ENCODE results near the gene SCN4B. TPM values are rescaled to one million over a fixed set of nuclear protein-coding genes. Genes with fewer than 3 reads are reported as not detected.

Gene SCN4B
- total and polyA plus RNA-seq, 10 of the 15 experiments (the other 5 are each of a cell fraction or from before 2014, with no cell fraction given) = 0.01 to 0.49 (median 0.04) TPM; not detected in 5

DNA sequence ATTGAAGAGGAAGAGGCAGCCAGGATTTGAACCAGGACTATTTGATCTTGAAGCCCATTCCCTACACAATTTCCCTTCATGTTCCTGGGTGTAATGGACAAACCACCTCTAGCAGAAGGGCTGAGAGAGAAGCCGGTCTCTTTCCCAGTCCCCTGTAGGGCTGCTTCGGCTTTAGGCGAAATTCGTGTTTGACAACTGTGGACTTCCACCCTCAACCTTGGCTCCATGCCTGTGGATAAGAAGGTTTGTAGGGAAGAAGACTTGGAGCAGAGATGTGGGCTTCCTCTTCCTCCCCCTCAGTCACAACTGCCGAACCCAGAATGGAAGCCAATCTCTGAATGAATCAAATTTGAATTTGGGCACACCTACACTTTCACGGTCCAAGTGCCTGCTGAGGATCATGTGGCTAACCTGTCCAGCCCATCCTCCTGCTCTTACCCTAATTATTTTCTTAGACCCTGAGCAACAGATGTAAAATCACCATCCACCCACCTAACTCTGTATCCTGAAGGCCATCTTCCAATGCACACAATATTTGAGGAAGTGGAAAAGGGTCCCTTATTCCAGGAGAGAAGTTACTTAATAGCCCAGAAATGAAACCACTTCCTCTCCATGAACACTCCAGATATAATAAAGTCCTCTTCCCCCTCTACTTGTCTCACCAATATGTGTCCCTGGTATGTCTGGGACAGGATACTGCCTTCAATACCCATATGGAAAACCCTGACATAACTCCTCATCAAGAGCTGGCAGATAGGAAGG is 33.9 kb upstream of the SCN4B start:
- TF ChIP-seq SPI1 (IDR thresholded peaks at IDR 0.05; ENCODE audit: borderline replicate concordance, insufficient read depth, low read depth, low read length) (peak; percentile 35; the same call in 1 of the 2 replicates), TCF12 (IDR thresholded peaks at IDR 0.05; ENCODE audit: low read depth, low read length) (no peak), IRF3 (IDR thresholded peaks at IDR 0.05) (no peak)
- TF ChIP-seq, protein P1, sequence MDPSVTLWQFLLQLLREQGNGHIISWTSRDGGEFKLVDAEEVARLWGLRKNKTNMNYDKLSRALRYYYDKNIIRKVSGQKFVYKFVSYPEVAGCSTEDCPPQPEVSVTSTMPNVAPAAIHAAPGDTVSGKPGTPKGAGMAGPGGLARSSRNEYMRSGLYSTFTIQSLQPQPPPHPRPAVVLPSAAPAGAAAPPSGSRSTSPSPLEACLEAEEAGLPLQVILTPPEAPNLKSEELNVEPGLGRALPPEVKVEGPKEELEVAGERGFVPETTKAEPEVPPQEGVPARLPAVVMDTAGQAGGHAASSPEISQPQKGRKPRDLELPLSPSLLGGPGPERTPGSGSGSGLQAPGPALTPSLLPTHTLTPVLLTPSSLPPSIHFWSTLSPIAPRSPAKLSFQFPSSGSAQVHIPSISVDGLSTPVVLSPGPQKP (IDR thresholded peaks at IDR 0.05; ENCODE audit: low read depth, low read length) = no peak
- WGBS (ENCODE audit: insufficient coverage, insufficient replicate concordance, low lambda C conversion rate, missing lambda C conversion rate) = 58% methylated on average over 6 of the region's 6 CpGs
- Histone ChIP-seq H3K79me2 (ENCODE audit: control insufficient read depth, insufficient read depth, low read length) (no peaks in the 10 kb centered on the region), H3K36me3 (ENCODE audit: control insufficient read depth in 2 of 2, insufficient read depth in 2 of 2, low read length in 1 of 2) (no peaks in the 10 kb centered on the region), H3K4me3 (no peak overlapping the region), H3K4me1 (ENCODE audit: control insufficient read depth, insufficient read depth, low read length) (no peaks in the 10 kb centered on the region), H3K4me2 (ENCODE audit: control insufficient read depth, insufficient read depth) (no peak overlapping the region), H3K9me3 (replicated peaks; ENCODE audit: control insufficient read depth, insufficient read depth, low read length) (no peaks in the 10 kb centered on the region; the same call in 2 of the 3 replicates), H3K9ac (ENCODE audit: control insufficient read depth, insufficient read depth, low read length) (no peak overlapping the region), H4K20me1 (ENCODE audit: control insufficient read depth, insufficient read depth) (no peaks in the 10 kb centered on the region), H3K27me3 (replicated peaks in 1 of 2; ENCODE audit: control insufficient read depth in 2 of 2, insufficient read depth in 2 of 2, low read length in 1 of 2) (no peaks in the 10 kb centered on the region; a peak in 1 of 4 replicates), H3K27ac (ENCODE audit: control insufficient read depth, insufficient read depth) (no peak overlapping the region), H2AFZ (ENCODE audit: control insufficient read depth, low read depth, low read length) (no peak overlapping the region)
- ATAC-seq = no peak
- SMC1A ChIA-PET (ENCODE audit: uncharacterized antibody, unreplicated experiment) = interaction anchor here (1.1 to 2.1 kb wide), 3 partner anchors 12 to 47 kb away, joined by 3 to 8 read pairs (median 3); no protein-coding TSS in a partner anchor
- no peak for DNase-seq (ENCODE audit: low read depth, low spot score)
- CTCF ChIA-PET = interaction anchor here (0.6 to 2.3 kb wide), 3 partner anchors 12 to 1035 kb away, joined by 3 to 12 read pairs (median 8); no protein-coding TSS in a partner anchor
- FAIRE-seq = no peak
- BruUV-seq (replicated peaks) = no TSS peak
- RAD21 ChIA-PET (ENCODE audit: unreplicated experiment) = no interaction called here
- intact Hi-C loops (cut with micrococcal nuclease; ENCODE audit: unreplicated experiment) (no loop called here), in situ Hi-C loops (cut with MboI) (no loop called here)
- POLR2A ChIA-PET = no interaction called here

All from GM12878 (cell line).